Right hindlimb (tissue), 1 donor: Measurements from ENCODE around the gene TULP4.
"Not testable (repeated sequence)": the region's sequence is repeated elsewhere in the genome, so short reads cannot be mapped to it uniquely, and the experiment has no call there.

ENCODE experiments used
- DNase-seq: peaks from one replicate; pipeline ENCODE4 v3.0.0-alpha.2; 2018

The TULP4 gene

GRCh38 chr6:158361961-158362669 is 49.9 kb downstream of the TULP4 start:
- no peak for DNase-seq

GRCh38 chr6:158366363-158366762 is 54.1 kb downstream of the TULP4 start:
- DNase-seq, result no peak

- no peak for DNase-seq
Observed at GRCh38 chr6:158367816-158368215, 55.6 kb downstream of the TULP4 start.

- DNase-seq, result no peak
Observed at GRCh38 chr6:158369241-158369640, 57.0 kb downstream of the TULP4 start.

GRCh38 chr6:158370805-158371204 is 58.5 kb downstream of the TULP4 start:
- no peak for DNase-seq

GRCh38 chr6:158371261-158371660 is 59.0 kb downstream of the TULP4 start:
- DNase-seq, result no peak

GRCh38 chr6:158372574-158372973 is 60.3 kb downstream of the TULP4 start:
- no peak for DNase-seq

- DNase-seq, result no peak
Observed at GRCh38 chr6:158373214-158373613, 60.9 kb downstream of the TULP4 start.

GRCh38 chr6:158374020-158374419 is 61.8 kb downstream of the TULP4 start:
- no peak for DNase-seq

GRCh38 chr6:158376631-158377081 is 64.4 kb downstream of the TULP4 start:
- DNase-seq, result peak; percentile 79

GRCh38 chr6:158377860-158378259 is 65.6 kb downstream of the TULP4 start:
- peak; percentile 26 for DNase-seq

GRCh38 chr6:158379336-158379735 is 67.1 kb downstream of the TULP4 start:
- no peak for DNase-seq

- DNase-seq, result no peak
Observed at GRCh38 chr6:158381214-158381613, 68.9 kb downstream of the TULP4 start.

GRCh38 chr6:158382491-158382890 is 70.2 kb downstream of the TULP4 start:
- DNase-seq, result no peak

- no peak for DNase-seq
Observed at GRCh38 chr6:158383057-158383456, 70.8 kb downstream of the TULP4 start.

GRCh38 chr6:158383542-158383941 is 71.3 kb downstream of the TULP4 start:
- DNase-seq, result no peak

GRCh38 chr6:158384671-158385110 is 72.4 kb downstream of the TULP4 start:
- no peak for DNase-seq

- DNase-seq, result no peak
Observed at GRCh38 chr6:158387036-158387435, 74.8 kb downstream of the TULP4 start.

- no peak for DNase-seq
Observed at GRCh38 chr6:158387578-158387977, 75.3 kb downstream of the TULP4 start.

- no peak for DNase-seq
Observed at GRCh38 chr6:158388727-158389126, 76.5 kb downstream of the TULP4 start.

- DNase-seq, result no peak
Observed at GRCh38 chr6:158389193-158389919, 77.1 kb downstream of the TULP4 start.

GRCh38 chr6:158391276-158391675 is 79.0 kb downstream of the TULP4 start:
- DNase-seq, result no peak

GRCh38 chr6:158391977-158392376 is 79.7 kb downstream of the TULP4 start:
- DNase-seq, result not testable (repeated sequence)

GRCh38 chr6:158396136-158396535 is 83.9 kb downstream of the TULP4 start:
- no peak for DNase-seq
